Naive B cell (primary cell): ENCODE results near the gene MRPL42. TPM values are rescaled to one million over a fixed set of nuclear protein-coding genes. Genes with fewer than 3 reads are reported as not detected.
"Not testable (repeated sequence)": the region's sequence is repeated elsewhere in the genome, so short reads cannot be mapped to it uniquely, and the experiment has no call there.

ENCODE experiments used
- ATAC-seq, 2 donors: fragments of 150-1000 bp; cut with Tn5 transposase; 2 replicates each; pipeline ENCODE4 v1.10.0; 2021; ENCODE audit warnings: low read depth in 2 of 2, mild to moderate bottlenecking in 2 of 2, moderate library complexity in 2 of 2
- DNase-seq: peaks from one replicate; pipeline ENCODE4 v3.0.0; 2022
- H3K27ac Mint-ChIP-seq, 6 donors: one replicate each; pipeline ENCODE4 v1.8.0; 2020 to 2022; ENCODE audit warnings: mild to moderate bottlenecking in 6 of 6, mixed read lengths in 6 of 6, moderate library complexity in 5 of 6, inconsistent platforms in 2 of 6
- H3K27me3 Mint-ChIP-seq, 3 donors: one replicate each; pipeline ENCODE4 v1.8.0; 2021 to 2022; ENCODE audit warnings: mixed read lengths in 3 of 3, mild to moderate bottlenecking in 1 of 3
- H3K36me3 Mint-ChIP-seq, 2 donors: one replicate each; pipeline ENCODE4 v1.8.0; 2020 to 2022; ENCODE audit warnings: mixed read lengths in 2 of 2, inconsistent platforms in 1 of 2, mild to moderate bottlenecking in 1 of 2
- H3K4me1 Mint-ChIP-seq, 3 donors: one replicate each; pipeline ENCODE4 v1.8.0; 2020 to 2022; ENCODE audit warnings: mixed read lengths in 3 of 3, inconsistent platforms in 1 of 3, mild to moderate bottlenecking in 1 of 3, moderate library complexity in 1 of 3
- H3K4me3 Mint-ChIP-seq, 8 donors: one replicate each; pipeline ENCODE4 v1.8.0; 2020 to 2022; ENCODE audit warnings: mild to moderate bottlenecking in 8 of 8, mixed read lengths in 8 of 8, moderate library complexity in 8 of 8, inconsistent platforms in 2 of 8
- H3K9me3 Mint-ChIP-seq, 7 donors: one replicate each; pipeline ENCODE4 v1.8.0; 2020 to 2022; ENCODE audit warnings: mixed read lengths in 7 of 7, mild to moderate bottlenecking in 5 of 7, inconsistent platforms in 2 of 7, moderate library complexity in 1 of 7
- polyA plus RNA-seq, 6 donors: library from polyadenylated mRNA; unstranded; fragments of 300-500 nt; fragmentation: Illumina TruSeq; gene quantifications; one replicate each; pipeline ENCODE4 v1.2.3, GENCODE V29; 2021; ENCODE audit warnings: low read depth in 6 of 6

The MRPL42 gene
- 10 to 100 TPM; 80.8 to 98.2 (median 87.9) TPM for polyA plus RNA-seq

DNA sequence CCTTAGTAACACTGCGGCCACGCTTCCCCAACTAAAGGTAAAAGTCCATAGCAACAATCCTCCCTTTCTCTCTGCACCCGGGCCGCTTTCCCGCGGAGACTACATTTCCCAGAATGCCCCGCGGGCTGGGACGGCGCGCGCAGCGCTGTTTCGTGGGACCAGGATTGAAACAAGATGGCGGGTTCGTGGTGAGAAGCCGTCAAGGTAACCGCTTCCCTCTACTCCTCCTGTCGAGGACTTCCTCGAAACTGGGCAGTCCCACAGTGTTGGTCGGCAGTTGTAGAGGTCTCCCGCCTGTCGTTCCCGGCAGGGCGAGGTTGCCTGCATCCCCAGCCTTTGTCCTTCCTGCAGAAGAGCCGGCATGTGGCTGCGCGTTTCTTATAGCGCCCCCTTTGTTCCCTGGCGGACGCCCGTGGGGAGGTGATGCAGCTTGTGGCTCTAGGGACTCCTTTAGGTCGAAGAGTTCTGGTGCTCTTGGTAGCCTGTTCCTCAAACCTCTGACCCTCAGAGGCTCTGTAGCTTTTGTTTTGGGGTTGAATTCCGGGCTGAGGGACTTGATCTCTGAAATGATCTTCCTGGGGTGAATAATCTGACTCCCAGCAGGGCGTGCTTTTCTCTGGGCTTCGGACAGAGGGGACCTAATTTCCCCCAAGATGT, at the start of gene MRPL42:
MRPL42 (plus strand) TSS at position 164 of the 657 bp plus-strand sequence. CDS start 1,772 bp downstream, outside the sequence.
- DNase-seq (peak; percentile 93), ATAC-seq (peak; percentile 87 to 91)
- no peaks in the 10 kb centered on the region for H3K27me3 Mint-ChIP-seq
- peaks cover 7 to 10% of the 10 kb centered on the region in 2 donors for H3K36me3 Mint-ChIP-seq
- H3K4me3 Mint-ChIP-seq, result peak within 1 kb of the TSS; percentile 85 to 98 (median 90)
- peak within 1 kb of the TSS; percentile 90 to 98 (median 96) for H3K27ac Mint-ChIP-seq
- H3K4me1 Mint-ChIP-seq, result peaks cover 22 to 40% (median 27%) of the 10 kb centered on the region in 3 donors
- no peaks in the 10 kb centered on the region for H3K9me3 Mint-ChIP-seq

DNA sequence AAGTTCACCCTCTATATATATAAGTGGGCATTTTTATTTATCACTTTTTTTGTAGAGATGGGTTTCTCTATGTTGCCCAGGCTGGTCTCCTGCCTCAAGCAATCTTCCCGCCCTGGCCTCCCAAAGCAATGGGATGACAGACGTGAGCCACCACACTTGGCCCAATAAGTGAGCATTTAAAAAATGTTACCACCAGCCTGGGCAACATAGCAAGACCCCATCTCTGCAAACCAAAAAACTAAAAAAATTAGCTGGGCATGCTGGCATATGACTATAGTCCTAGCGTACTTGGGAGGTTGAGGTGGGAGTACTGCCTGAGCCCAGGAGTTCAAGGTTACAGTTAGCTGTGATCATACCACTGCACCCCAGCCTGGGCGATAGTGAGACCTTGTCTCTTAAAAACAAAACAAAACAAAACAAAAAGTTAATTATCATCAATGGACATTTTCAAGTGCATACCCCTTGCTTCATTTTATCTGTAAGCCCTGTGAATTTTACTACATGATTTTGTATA, 49.3 kb upstream of the MRPL42 start:
- DNase-seq, result no peak
- no peaks in the 10 kb centered on the region for H3K9me3 Mint-ChIP-seq
- no peak for ATAC-seq
- no peaks in the 10 kb centered on the region for H3K27me3 Mint-ChIP-seq
- H3K4me1 Mint-ChIP-seq, result peaks cover 54 to 77% (median 73%) of the 10 kb centered on the region in 3 donors
- H3K4me3 Mint-ChIP-seq, result peak overlapping the region in 1 of 8 donors; percentile 25
- peaks cover 0 to 4% of the 10 kb centered on the region in 2 donors for H3K36me3 Mint-ChIP-seq
- no peak overlapping the region for H3K27ac Mint-ChIP-seq

DNA sequence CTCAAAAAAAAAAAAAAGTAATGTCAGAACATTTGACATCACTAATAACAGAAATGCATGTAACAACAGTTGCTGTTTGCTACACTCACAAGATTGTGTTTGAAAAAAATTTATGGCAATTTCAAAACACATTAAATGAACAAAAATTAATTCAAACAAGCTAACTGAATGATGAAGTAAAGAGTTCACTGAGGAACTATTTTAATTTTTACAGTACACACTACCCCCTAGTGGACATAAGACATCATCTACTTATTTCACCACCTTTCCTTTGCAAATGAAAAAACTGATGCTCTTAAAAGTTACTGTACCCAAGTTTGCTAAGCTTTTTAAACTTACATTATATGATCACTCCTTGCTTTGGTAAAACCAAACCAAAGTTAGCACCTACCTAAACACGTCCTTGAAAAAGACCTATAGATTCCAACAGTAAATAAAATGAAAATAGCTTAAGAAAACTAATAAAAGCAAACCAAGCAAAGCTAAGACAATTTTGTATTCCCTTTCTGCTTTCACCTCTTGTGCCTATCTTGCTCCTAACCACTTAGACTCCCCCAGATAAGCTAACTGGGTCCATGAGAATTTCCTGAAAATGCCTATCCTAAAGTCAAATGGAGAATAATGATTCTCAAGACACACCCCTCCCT, 47.8 kb upstream of the MRPL42 start:
- peak; percentile 43 for DNase-seq
- no peak overlapping the region for H3K4me3 Mint-ChIP-seq
- peak overlapping the region in 5 of 6 donors; percentile 65 to 90 (median 67) for H3K27ac Mint-ChIP-seq
- H3K27me3 Mint-ChIP-seq, result no peaks in the 10 kb centered on the region
- H3K36me3 Mint-ChIP-seq, result peaks cover 0 to 1% of the 10 kb centered on the region in 2 donors
- H3K9me3 Mint-ChIP-seq, result no peaks in the 10 kb centered on the region
- peak; percentile 61 to 72 for ATAC-seq
- H3K4me1 Mint-ChIP-seq, result peaks cover 55 to 79% (median 73%) of the 10 kb centered on the region in 3 donors

DNA sequence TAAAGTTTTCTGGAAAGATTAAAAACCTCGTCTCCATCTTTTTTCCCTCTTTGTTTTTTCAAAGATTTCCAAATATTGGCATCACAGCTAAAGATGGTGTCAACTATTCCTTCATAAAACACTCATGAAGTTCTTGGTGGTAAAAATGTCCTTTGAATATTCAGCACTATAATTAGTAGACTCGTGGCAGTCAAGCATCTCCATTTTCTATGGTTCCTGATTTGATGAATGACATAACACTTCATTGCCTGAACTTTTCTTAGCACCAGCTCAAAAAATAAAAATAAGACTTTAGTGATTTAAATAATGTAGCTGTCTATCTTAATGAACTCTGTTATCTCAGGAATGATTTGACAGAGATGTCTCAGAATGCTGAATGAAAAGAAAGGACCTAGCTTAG, 45.3 kb upstream of the MRPL42 start:
- no peaks in the 10 kb centered on the region for H3K9me3 Mint-ChIP-seq
- H3K36me3 Mint-ChIP-seq, result no peaks in the 10 kb centered on the region
- no peaks in the 10 kb centered on the region for H3K27me3 Mint-ChIP-seq
- peak overlapping the region in 2 of 8 donors; percentile 12 to 61 for H3K4me3 Mint-ChIP-seq
- DNase-seq (no peak), ATAC-seq (no peak)
- peak overlapping the region in 4 of 6 donors; percentile 15 to 88 (median 68) for H3K27ac Mint-ChIP-seq
- peaks cover 58 to 81% (median 76%) of the 10 kb centered on the region in 3 donors for H3K4me1 Mint-ChIP-seq

DNA sequence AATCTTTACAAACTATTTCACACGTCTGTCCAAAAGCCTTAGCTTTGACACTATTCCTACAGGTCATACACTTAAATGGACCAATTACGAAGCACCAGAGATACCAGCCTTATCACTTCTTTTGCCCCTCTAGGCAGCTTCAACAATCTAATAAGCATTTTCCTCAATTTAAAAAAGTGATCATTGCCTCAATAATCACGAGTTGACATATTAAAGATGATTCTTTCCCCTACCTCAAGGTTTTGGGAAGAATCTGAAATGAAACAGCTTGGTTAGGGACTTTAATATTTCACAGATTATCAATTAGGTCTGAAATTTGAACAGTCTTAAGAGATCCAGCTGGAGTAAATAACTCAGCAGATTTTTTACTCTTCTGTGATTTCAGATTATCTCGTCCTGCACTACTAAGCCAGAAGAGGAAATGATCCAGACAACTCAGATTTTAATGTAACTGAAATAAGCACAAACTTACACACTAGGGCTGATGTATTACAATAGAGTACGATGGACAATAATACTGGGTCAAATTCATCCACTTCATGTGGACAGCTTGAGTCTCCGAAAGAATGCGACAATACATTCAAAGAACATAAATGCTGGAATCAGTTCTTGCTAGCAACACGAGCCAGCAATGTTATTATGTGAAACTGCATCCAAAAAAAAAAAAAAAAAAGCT, 41.4 kb upstream of the MRPL42 start:
- peak; percentile 74 to 75 for ATAC-seq
- Mint-ChIP-seq H3K27me3 (no peaks in the 10 kb centered on the region), H3K4me3 (peak overlapping the region; percentile 2 to 68 (median 54)), H3K4me1 (peaks cover 62 to 91% (median 87%) of the 10 kb centered on the region in 3 donors), H3K36me3 (no peaks in the 10 kb centered on the region), H3K27ac (peak overlapping the region in 5 of 6 donors; percentile 38 to 92 (median 52)), H3K9me3 (no peaks in the 10 kb centered on the region)
- no peak for DNase-seq

DNA sequence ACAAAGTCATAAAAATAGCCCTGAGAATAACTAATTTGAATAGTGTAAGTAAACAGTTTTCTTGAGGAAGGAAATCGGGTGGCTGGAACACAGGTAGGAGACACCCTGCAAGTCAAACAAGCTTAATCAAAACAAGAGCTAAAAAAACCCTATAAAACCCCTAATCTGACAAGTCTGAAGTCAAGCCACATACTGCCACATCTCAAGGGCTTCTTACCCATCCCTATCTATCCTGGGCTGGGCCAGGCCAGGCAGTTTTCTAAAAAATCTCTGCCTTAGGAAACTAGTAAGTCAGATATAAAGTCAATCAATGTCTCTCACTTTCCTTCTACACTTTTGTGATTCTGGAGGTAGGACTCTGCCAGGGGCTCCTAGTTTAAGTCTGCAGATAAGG, 40.9 kb upstream of the MRPL42 start:
- peak overlapping the region; percentile 27 to 92 (median 46) for H3K27ac Mint-ChIP-seq
- peak overlapping the region; percentile 2 to 80 (median 58) for H3K4me3 Mint-ChIP-seq
- no peaks in the 10 kb centered on the region for H3K27me3 Mint-ChIP-seq
- H3K9me3 Mint-ChIP-seq, result no peaks in the 10 kb centered on the region
- DNase-seq (no peak), ATAC-seq (peak; percentile 61 to 79)
- H3K36me3 Mint-ChIP-seq, result no peaks in the 10 kb centered on the region
- peaks cover 66 to 91% (median 90%) of the 10 kb centered on the region in 3 donors for H3K4me1 Mint-ChIP-seq

DNA sequence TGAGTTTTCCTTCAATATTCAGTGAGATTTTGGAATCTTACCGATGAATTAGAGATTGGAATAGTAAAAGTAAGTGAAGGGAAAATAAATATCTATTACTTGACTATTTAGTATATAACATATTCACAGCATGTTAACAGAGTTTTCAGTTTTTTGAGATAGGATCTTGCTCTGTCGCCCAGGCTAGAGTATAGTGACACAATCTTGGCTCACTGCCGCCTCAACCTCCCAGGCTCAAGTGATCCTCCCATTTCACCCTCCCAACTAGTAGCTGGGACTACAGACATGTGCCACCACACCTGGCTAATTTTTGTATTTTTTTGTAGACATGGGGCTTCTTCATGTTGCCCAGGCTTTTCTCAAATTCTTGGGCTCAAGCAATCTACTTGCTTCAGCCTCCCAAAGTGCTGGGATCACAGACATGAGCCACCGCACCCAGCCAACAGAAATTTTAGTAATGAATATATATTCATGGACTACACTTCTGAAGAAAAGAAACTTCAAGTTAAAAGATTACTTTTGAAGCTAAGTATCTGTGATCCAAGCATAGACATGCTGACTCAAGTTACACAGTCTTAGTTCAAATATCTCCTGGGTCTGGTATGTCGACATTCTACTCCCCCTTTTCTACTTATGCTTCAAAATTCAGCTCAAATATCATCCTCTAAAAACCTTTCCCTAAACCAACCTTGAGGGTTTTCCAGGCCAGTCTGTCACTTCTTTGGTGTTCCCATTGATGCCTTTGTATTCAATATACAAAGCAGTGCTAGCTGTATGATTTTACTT, 39.3 kb upstream of the MRPL42 start:
- Mint-ChIP-seq H3K9me3 (no peaks in the 10 kb centered on the region), H3K4me1 (peaks cover 64 to 91% (median 84%) of the 10 kb centered on the region in 3 donors), H3K4me3 (peak overlapping the region in 5 of 8 donors; percentile 3 to 80 (median 37)), H3K27ac (peak overlapping the region in 5 of 6 donors; percentile 25 to 78 (median 54)), H3K36me3 (no peaks in the 10 kb centered on the region), H3K27me3 (no peaks in the 10 kb centered on the region)
- ATAC-seq, result no peak
- DNase-seq, result no peak

DNA sequence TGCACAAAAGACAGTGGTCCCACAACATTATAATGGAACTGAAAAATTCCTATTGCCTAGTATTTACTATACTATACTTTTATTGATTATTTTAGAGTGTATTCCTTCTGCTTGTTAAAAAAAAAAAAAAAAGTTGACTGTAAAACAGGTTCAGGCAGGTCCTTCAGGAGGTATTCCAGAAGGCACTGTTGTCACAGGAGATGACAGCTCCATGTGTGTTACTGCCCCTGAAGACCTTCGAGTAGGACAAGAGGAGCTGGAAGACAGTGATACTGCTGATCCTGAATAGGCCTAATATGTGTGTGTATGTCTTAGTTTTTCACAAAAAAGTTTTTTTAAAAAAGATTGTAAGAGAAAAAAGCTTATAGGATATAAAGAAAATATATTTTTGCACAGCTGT, 37.9 kb upstream of the MRPL42 start:
- H3K4me3 Mint-ChIP-seq, result no peak overlapping the region
- peak overlapping the region in 1 of 6 donors; percentile 82 for H3K27ac Mint-ChIP-seq

DNA sequence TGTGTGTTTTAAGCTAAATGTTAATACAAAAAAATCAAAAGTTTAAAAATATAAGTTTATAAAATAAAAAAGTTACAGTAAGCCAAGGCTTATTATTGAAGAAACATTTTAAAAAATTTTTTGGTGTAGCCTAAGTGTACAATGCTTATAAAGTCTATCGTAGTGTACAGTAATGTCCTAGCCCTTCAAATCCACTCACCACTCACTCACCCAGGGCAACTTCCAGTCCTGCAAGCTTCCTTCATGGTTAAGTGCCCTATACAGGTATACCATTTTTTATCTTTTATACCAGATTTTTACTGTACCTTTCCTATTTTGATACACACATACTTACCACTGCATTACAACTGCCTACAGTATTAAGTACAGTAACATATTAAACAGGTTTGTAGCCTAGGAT, 37.5 kb upstream of the MRPL42 start:
- Mint-ChIP-seq H3K4me3 (no peak overlapping the region), H3K9me3 (no peaks in the 10 kb centered on the region), H3K27ac (peak overlapping the region in 1 of 6 donors; percentile 32), H3K36me3 (no peaks in the 10 kb centered on the region), H3K4me1 (peaks cover 59 to 88% (median 84%) of the 10 kb centered on the region in 3 donors), H3K27me3 (no peaks in the 10 kb centered on the region)
- no peak for DNase-seq
- no peak for ATAC-seq

More for the DNA sequence above, 37.9 kb upstream of the MRPL42 start:
- no peaks in the 10 kb centered on the region for H3K36me3 Mint-ChIP-seq
- H3K27me3 Mint-ChIP-seq, result no peaks in the 10 kb centered on the region
- H3K9me3 Mint-ChIP-seq, result no peaks in the 10 kb centered on the region
- no peak for ATAC-seq
- peaks cover 61 to 91% (median 87%) of the 10 kb centered on the region in 3 donors for H3K4me1 Mint-ChIP-seq
- no peak for DNase-seq

DNA sequence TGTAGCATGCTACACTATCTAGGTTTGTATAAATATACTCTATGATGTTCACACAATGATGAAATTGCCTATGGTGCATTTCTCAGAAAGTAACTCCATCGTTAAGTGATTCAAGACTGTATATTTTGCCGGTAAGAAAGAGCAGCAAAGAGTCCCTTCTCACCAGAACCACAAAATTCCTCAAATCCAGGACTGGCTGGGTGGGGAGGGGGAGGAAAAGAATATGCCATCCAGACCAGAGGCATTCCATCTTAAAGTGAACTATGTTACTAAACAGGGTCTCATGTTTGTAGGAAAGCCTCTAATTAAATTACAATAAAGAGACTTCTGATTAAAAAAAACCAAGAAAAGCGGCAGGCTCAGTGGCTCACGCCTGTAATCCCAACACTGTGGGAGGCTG, 37.0 kb upstream of the MRPL42 start:
- no peak for DNase-seq
- ATAC-seq, result no peak
- Mint-ChIP-seq H3K9me3 (no peaks in the 10 kb centered on the region), H3K27me3 (no peaks in the 10 kb centered on the region), H3K27ac (peak overlapping the region in 2 of 6 donors; percentile 32 to 76), H3K36me3 (no peaks in the 10 kb centered on the region), H3K4me1 (peaks cover 55 to 88% (median 84%) of the 10 kb centered on the region in 3 donors), H3K4me3 (peak overlapping the region in 1 of 8 donors; percentile 62)

DNA sequence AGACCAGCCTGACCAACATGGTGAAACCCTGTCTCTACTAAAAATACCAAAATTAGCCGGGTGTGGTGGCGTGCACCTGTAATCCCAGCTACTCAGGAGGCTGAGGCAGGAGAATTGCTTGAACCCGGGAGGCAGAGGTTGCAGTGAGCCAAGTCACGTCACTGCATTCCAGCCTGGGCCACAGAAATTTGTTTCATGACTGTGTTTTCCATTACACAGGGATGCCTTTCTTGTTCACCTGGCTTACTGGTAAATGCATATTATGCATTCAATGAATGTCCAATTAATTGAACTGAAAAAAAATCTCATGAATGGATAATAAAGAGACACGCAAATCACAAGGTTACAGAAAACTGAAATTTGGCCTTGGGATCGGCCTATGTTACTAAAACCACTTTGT, 35.3 kb upstream of the MRPL42 start:
- H3K27me3 Mint-ChIP-seq, DNase-seq, H3K9me3 Mint-ChIP-seq, ATAC-seq, H3K36me3 Mint-ChIP-seq: not testable (repeated sequence)
- H3K4me1 Mint-ChIP-seq, result peaks cover 50 to 88% (median 79%) of the 10 kb centered on the region in 3 donors
- H3K27ac Mint-ChIP-seq, result peak overlapping the region in 3 of 6 donors; percentile 8 to 75 (median 56)
- peak overlapping the region in 5 of 8 donors; percentile 27 to 61 (median 47) for H3K4me3 Mint-ChIP-seq

DNA sequence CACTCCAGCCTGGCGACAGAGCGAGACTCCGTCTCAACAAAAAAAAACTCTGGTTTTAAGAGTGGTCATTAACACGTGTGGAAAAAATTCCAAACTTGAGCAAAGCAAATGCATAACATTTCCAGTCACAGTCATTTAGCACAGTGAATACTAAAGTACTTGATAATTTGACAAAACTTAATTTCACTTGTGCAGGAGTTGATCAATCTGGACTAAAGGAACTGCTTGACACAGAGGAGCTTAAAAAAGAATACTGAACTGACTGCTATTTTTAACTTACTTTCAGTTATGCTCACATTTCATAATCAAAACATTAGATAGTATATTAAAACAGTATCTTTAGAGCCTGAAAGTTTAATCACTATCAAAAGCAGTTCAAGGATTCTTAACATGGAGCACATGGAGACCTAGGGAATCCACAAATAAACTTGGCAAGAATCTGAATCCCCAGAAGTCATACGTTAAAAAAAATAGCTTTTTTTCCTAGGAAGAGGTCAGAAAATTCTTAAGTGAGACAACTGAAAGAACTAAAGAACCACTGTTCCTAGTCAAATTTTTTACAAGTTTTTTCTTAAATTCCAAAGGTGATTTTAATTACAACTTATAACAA, 33.0 kb upstream of the MRPL42 start:
- Mint-ChIP-seq H3K27me3 (no peaks in the 10 kb centered on the region), H3K9me3 (no peaks in the 10 kb centered on the region), H3K27ac (peak overlapping the region in 5 of 6 donors; percentile 52 to 96 (median 79)), H3K36me3 (no peaks in the 10 kb centered on the region), H3K4me1 (peaks cover 57 to 89% (median 80%) of the 10 kb centered on the region in 3 donors), H3K4me3 (peak overlapping the region; percentile 33 to 83 (median 72))
- DNase-seq, result no peak
- ATAC-seq, result peak in 1 of 2 donors; percentile 19
